WTC11 (cell line): ENCODE data around the gene RTKN2. TPM values are rescaled to one million over a fixed set of nuclear protein-coding genes. Genes with fewer than 3 reads are reported as not detected.

Experiments
- ATAC-seq: fragments of 200-7000 bp; cut with Tn5 transposase; 2 replicates; pipeline ENCODE4 v1.10.0; 2021; ENCODE audit warnings: mild to moderate bottlenecking, moderate library complexity
- CTCF ChIA-PET: fragments of 300-600 bp; sonication (Branson Sonifier 250); formaldehyde crosslinking; loops from one replicate; lab custom pipeline; 2021; ENCODE audit warnings: antibody characterized with exemption; lab: Charles Lee
- POLR2A ChIA-PET: fragments of 350-600 bp; sonication (Branson Sonifier 250); formaldehyde crosslinking; loops from one replicate; lab custom pipeline; 2021; ENCODE audit warnings: antibody characterized with exemption; lab: Charles Lee
- DNase-seq: peaks from one replicate; pipeline ENCODE4 v3.0.0; 2021; ENCODE audit warnings: low spot score
- H3K27ac Mint-ChIP-seq: 2 replicates; pipeline ENCODE4 v1.8.0; 2021; ENCODE audit warnings: mixed read lengths
- H3K27me3 Mint-ChIP-seq: 2 replicates; pipeline ENCODE4 v1.8.0; 2021; ENCODE audit warnings: low read depth, mild to moderate bottlenecking, moderate library complexity, mixed read lengths
- H3K36me3 Mint-ChIP-seq: 2 replicates; pipeline ENCODE4 v1.8.0; 2021; ENCODE audit warnings: mixed read lengths
- H3K4me1 Mint-ChIP-seq: 2 replicates; pipeline ENCODE4 v1.8.0; 2022; ENCODE audit warnings: mixed read lengths
- H3K4me3 Mint-ChIP-seq: 2 replicates; pipeline ENCODE4 v1.8.0; 2021; ENCODE audit warnings: mild to moderate bottlenecking, moderate library complexity, mixed read lengths
- H3K9me3 Mint-ChIP-seq: 2 replicates; pipeline ENCODE4 v1.8.0; 2021; ENCODE audit warnings: mixed read lengths
- CREB1 ChIP-seq: sonication (generic); formaldehyde crosslinking; IDR thresholded peaks from 2 replicates; pipeline ENCODE4 v1.8.0; 2023; ENCODE audit warnings: mild to moderate bottlenecking, missing genetic modification reagents
- ETV6 ChIP-seq: sonication (generic); formaldehyde crosslinking; IDR thresholded peaks from 2 replicates; pipeline ENCODE4 v1.8.1; 2022; ENCODE audit warnings: mild to moderate bottlenecking, missing genetic modification reagents
- FOXP1 ChIP-seq: sonication (generic); formaldehyde crosslinking; IDR thresholded peaks from 2 replicates; pipeline ENCODE4 v1.8.0; 2022; ENCODE audit warnings: missing genetic modification reagents, mild to moderate bottlenecking, moderate library complexity, borderline replicate concordance
- MYBL2 ChIP-seq: sonication (generic); formaldehyde crosslinking; IDR thresholded peaks from 2 replicates; pipeline ENCODE4 v1.8.1; 2023; ENCODE audit warnings: mild to moderate bottlenecking, moderate library complexity, missing genetic modification reagents
- NFE2L1 ChIP-seq: sonication (generic); formaldehyde crosslinking; IDR thresholded peaks from 2 replicates; pipeline ENCODE4 v1.8.1; 2023; ENCODE audit warnings: missing genetic modification reagents
- NR3C1 ChIP-seq: sonication (generic); formaldehyde crosslinking; conservative IDR thresholded peaks from 2 replicates; pipeline ENCODE4 v1.8.1; 2023; ENCODE audit warnings: low read depth, mild to moderate bottlenecking, missing genetic modification reagents
- PRRX2 ChIP-seq: fragments of 250-450 bp; sonication (Bioruptor Pico); IDR thresholded peaks from 2 replicates; pipeline ENCODE4 v1.8.0; 2021; ENCODE audit warnings: mild to moderate bottlenecking
- RORB ChIP-seq: fragments of 250-450 bp; sonication (Bioruptor Pico); IDR thresholded peaks from 2 replicates; pipeline ENCODE4 v1.9.0; 2021; ENCODE audit warnings: mild to moderate bottlenecking
- SMAD3 ChIP-seq: sonication (generic); formaldehyde crosslinking; IDR thresholded peaks from 2 replicates; pipeline ENCODE4 v1.8.0; 2022; ENCODE audit warnings: missing genetic modification reagents, mild to moderate bottlenecking, borderline replicate concordance
- TEAD1 ChIP-seq: sonication (generic); formaldehyde crosslinking; IDR thresholded peaks from 2 replicates; pipeline ENCODE4 v1.8.0; 2022; ENCODE audit warnings: mild to moderate bottlenecking, missing genetic modification reagents
- ZBTB21 ChIP-seq: sonication (generic); formaldehyde crosslinking; IDR thresholded peaks from 2 replicates; pipeline ENCODE4 v1.8.1; 2023; ENCODE audit warnings: mild to moderate bottlenecking, missing genetic modification reagents, borderline replicate concordance
- ZNF219 ChIP-seq: sonication (generic); formaldehyde crosslinking; IDR thresholded peaks from 2 replicates; pipeline ENCODE4 v1.8.0; 2023; ENCODE audit warnings: missing genetic modification reagents, mild to moderate bottlenecking, borderline replicate concordance
- ZNF416 ChIP-seq: fragments of 250-450 bp; sonication (Bioruptor Pico); IDR thresholded peaks from 2 replicates; pipeline ENCODE4 v1.9.0; 2021; ENCODE audit warnings: mild to moderate bottlenecking, inconsistent platforms
- total RNA-seq: library from RNA; stranded (reverse); gene quantifications from 3 replicates; pipeline ENCODE4 v1.2.3, GENCODE V29; 2021
- TF ChIP-seq, protein P1 (sequence below): fragments of 250-450 bp; sonication (Bioruptor Pico); IDR thresholded peaks from 2 replicates; pipeline ENCODE4 v1.9.0; 2021; ENCODE audit warnings: mild to moderate bottlenecking
- TF ChIP-seq, protein P2 (sequence below): sonication (generic); formaldehyde crosslinking; IDR thresholded peaks from 2 replicates; pipeline ENCODE4 v1.8.1; 2023; ENCODE audit warnings: mild to moderate bottlenecking, missing genetic modification reagents, moderate library complexity
- TF ChIP-seq, protein P3 (sequence below): sonication (generic); formaldehyde crosslinking; conservative IDR thresholded peaks from 2 replicates; pipeline ENCODE4 v1.8.1; 2023; ENCODE audit warnings: mild to moderate bottlenecking, low read depth, missing genetic modification reagents, moderate library complexity
- TF ChIP-seq, protein P4 (sequence below): sonication (generic); formaldehyde crosslinking; IDR thresholded peaks from 2 replicates; pipeline ENCODE4 v1.8.1; 2023; ENCODE audit warnings: mild to moderate bottlenecking, missing genetic modification reagents
- TF ChIP-seq, protein P5 (sequence below): fragments of 250-450 bp; sonication (Bioruptor Pico); IDR thresholded peaks from 2 replicates; pipeline ENCODE4 v1.9.0; 2021; ENCODE audit warnings: mild to moderate bottlenecking
- TF ChIP-seq, protein P6 (sequence below): sonication (generic); formaldehyde crosslinking; IDR thresholded peaks from 2 replicates; pipeline ENCODE4 v1.8.1; 2022; ENCODE audit warnings: low read depth, missing genetic modification reagents, borderline replicate concordance
- TF ChIP-seq, protein P7 (sequence below): fragments of 250-450 bp; sonication (Bioruptor Pico); IDR thresholded peaks from 2 replicates; pipeline ENCODE4 v2.1.2; 2022; ENCODE audit warnings: mild to moderate bottlenecking, moderate library complexity

Gene RTKN2
- total RNA-seq, 1 experiment from 2014 or later: 20.5 TPM

DNA sequence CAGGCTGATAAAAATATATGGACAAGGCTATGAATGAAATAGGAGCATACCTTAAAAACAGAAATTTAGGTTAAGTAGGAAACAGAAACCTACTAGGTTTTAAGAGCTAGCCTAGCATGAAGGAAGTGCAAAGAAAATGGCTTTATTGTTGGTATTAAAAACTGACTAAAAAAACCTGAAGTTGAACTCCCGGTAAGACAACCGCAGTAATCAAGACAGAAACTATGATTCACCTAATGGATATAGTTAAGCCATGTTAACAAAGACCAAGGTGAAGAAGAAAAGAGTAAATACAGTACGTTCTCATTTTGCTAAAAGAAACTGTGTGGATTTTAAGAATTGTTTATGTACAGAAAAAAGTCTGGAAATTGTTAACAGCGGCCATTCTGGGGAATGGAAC is 2.5 kb downstream of the RTKN2 start:
- POLR2A ChIA-PET: no interaction called here
- Mint-ChIP-seq H3K36me3 (peaks cover 10% of the 10 kb centered on the region; the same call in 1 of the 2 replicates), H3K27ac (no peak overlapping the region), H3K4me3 (peak overlapping the region; percentile 39; the same call in 1 of the 2 replicates), H3K9me3 (no peaks in the 10 kb centered on the region), H3K4me1 (peaks cover 38% of the 10 kb centered on the region), H3K27me3 (peaks cover 5% of the 10 kb centered on the region)
- TF ChIP-seq, protein P1, sequence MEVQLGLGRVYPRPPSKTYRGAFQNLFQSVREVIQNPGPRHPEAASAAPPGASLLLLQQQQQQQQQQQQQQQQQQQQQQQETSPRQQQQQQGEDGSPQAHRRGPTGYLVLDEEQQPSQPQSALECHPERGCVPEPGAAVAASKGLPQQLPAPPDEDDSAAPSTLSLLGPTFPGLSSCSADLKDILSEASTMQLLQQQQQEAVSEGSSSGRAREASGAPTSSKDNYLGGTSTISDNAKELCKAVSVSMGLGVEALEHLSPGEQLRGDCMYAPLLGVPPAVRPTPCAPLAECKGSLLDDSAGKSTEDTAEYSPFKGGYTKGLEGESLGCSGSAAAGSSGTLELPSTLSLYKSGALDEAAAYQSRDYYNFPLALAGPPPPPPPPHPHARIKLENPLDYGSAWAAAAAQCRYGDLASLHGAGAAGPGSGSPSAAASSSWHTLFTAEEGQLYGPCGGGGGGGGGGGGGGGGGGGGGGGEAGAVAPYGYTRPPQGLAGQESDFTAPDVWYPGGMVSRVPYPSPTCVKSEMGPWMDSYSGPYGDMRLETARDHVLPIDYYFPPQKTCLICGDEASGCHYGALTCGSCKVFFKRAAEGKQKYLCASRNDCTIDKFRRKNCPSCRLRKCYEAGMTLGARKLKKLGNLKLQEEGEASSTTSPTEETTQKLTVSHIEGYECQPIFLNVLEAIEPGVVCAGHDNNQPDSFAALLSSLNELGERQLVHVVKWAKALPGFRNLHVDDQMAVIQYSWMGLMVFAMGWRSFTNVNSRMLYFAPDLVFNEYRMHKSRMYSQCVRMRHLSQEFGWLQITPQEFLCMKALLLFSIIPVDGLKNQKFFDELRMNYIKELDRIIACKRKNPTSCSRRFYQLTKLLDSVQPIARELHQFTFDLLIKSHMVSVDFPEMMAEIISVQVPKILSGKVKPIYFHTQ (CRISPR knock-in tag): no peak
- TF ChIP-seq NFE2L1 (CRISPR knock-in tag): no peak
- TF ChIP-seq, protein P2, sequence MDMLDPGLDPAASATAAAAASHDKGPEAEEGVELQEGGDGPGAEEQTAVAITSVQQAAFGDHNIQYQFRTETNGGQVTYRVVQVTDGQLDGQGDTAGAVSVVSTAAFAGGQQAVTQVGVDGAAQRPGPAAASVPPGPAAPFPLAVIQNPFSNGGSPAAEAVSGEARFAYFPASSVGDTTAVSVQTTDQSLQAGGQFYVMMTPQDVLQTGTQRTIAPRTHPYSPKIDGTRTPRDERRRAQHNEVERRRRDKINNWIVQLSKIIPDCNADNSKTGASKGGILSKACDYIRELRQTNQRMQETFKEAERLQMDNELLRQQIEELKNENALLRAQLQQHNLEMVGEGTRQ (CRISPR knock-in tag): no peak
- TF ChIP-seq NR3C1: no peak
- TF ChIP-seq FOXP1 (CRISPR knock-in tag): no peak
- no peak for TF ChIP-seq ZNF219 (CRISPR knock-in tag)
- TF ChIP-seq, protein P3, sequence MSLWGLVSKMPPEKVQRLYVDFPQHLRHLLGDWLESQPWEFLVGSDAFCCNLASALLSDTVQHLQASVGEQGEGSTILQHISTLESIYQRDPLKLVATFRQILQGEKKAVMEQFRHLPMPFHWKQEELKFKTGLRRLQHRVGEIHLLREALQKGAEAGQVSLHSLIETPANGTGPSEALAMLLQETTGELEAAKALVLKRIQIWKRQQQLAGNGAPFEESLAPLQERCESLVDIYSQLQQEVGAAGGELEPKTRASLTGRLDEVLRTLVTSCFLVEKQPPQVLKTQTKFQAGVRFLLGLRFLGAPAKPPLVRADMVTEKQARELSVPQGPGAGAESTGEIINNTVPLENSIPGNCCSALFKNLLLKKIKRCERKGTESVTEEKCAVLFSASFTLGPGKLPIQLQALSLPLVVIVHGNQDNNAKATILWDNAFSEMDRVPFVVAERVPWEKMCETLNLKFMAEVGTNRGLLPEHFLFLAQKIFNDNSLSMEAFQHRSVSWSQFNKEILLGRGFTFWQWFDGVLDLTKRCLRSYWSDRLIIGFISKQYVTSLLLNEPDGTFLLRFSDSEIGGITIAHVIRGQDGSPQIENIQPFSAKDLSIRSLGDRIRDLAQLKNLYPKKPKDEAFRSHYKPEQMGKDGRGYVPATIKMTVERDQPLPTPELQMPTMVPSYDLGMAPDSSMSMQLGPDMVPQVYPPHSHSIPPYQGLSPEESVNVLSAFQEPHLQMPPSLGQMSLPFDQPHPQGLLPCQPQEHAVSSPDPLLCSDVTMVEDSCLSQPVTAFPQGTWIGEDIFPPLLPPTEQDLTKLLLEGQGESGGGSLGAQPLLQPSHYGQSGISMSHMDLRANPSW (CRISPR knock-in tag): no peak
- TF ChIP-seq, protein P4, sequence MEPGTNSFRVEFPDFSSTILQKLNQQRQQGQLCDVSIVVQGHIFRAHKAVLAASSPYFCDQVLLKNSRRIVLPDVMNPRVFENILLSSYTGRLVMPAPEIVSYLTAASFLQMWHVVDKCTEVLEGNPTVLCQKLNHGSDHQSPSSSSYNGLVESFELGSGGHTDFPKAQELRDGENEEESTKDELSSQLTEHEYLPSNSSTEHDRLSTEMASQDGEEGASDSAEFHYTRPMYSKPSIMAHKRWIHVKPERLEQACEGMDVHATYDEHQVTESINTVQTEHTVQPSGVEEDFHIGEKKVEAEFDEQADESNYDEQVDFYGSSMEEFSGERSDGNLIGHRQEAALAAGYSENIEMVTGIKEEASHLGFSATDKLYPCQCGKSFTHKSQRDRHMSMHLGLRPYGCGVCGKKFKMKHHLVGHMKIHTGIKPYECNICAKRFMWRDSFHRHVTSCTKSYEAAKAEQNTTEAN (CRISPR knock-in tag): no peak
- TF ChIP-seq, protein P5, sequence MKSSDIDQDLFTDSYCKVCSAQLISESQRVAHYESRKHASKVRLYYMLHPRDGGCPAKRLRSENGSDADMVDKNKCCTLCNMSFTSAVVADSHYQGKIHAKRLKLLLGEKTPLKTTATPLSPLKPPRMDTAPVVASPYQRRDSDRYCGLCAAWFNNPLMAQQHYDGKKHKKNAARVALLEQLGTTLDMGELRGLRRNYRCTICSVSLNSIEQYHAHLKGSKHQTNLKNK (CRISPR knock-in tag): no peak
- TF ChIP-seq, protein P6, sequence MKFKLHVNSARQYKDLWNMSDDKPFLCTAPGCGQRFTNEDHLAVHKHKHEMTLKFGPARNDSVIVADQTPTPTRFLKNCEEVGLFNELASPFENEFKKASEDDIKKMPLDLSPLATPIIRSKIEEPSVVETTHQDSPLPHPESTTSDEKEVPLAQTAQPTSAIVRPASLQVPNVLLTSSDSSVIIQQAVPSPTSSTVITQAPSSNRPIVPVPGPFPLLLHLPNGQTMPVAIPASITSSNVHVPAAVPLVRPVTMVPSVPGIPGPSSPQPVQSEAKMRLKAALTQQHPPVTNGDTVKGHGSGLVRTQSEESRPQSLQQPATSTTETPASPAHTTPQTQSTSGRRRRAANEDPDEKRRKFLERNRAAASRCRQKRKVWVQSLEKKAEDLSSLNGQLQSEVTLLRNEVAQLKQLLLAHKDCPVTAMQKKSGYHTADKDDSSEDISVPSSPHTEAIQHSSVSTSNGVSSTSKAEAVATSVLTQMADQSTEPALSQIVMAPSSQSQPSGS (CRISPR knock-in tag): no peak
- TF ChIP-seq ZNF416 (CRISPR knock-in tag): no peak
- TF ChIP-seq RORB: no peak
- TF ChIP-seq PRRX2 (CRISPR knock-in tag): no peak
- TF ChIP-seq, protein P7, sequence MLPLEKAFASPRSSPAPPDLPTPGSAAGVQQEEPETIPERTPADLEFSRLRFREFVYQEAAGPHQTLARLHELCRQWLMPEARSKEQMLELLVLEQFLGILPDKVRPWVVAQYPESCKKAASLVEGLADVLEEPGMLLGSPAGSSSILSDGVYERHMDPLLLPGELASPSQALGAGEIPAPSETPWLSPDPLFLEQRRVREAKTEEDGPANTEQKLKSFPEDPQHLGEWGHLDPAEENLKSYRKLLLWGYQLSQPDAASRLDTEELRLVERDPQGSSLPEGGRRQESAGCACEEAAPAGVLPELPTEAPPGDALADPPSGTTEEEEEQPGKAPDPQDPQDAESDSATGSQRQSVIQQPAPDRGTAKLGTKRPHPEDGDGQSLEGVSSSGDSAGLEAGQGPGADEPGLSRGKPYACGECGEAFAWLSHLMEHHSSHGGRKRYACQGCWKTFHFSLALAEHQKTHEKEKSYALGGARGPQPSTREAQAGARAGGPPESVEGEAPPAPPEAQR (CRISPR knock-in tag): no peak
- no peak for TF ChIP-seq SMAD3 (CRISPR knock-in tag)
- TF ChIP-seq TEAD1 (CRISPR knock-in tag): no peak
- TF ChIP-seq ZBTB21 (CRISPR knock-in tag): no peak
- TF ChIP-seq CREB1: no peak
- no peak for TF ChIP-seq ETV6 (CRISPR knock-in tag)
- no peak for TF ChIP-seq MYBL2
- DNase-seq (no peak), ATAC-seq (no peak)
- CTCF ChIA-PET: interaction anchor here (2.3 kb wide), 1 partner anchor 369 kb away, joined by 11 read pairs; no protein-coding TSS in a partner anchor
